GM12875 (cell line): Measurements from ENCODE around the gene MYBPHL.

Experiments used
- H3K4me3 ChIP-seq: one replicate; pipeline ENCODE4 v1.5.1; 2011; ENCODE audit warnings: low read depth, low read length, control low read depth
- CTCF ChIP-seq: IDR thresholded peaks from 2 replicates; pipeline ENCODE4 v1.5.1; 2011; ENCODE audit warnings: low read depth, mild to moderate bottlenecking, control low read depth, inconsistent platforms, low read length, moderate library complexity, borderline replicate concordance; ENCODE audit not compliant: insufficient read depth

Gene MYBPHL

GRCh38 chr1:109247401-109248365 is 59.1 kb downstream of the MYBPHL start:
- no peak overlapping the region for H3K4me3 ChIP-seq
- no peak for TF ChIP-seq CTCF

GRCh38 chr1:109246141-109246551 is 60.7 kb downstream of the MYBPHL start:
- no peak overlapping the region for H3K4me3 ChIP-seq
- no peak for TF ChIP-seq CTCF

DNA sequence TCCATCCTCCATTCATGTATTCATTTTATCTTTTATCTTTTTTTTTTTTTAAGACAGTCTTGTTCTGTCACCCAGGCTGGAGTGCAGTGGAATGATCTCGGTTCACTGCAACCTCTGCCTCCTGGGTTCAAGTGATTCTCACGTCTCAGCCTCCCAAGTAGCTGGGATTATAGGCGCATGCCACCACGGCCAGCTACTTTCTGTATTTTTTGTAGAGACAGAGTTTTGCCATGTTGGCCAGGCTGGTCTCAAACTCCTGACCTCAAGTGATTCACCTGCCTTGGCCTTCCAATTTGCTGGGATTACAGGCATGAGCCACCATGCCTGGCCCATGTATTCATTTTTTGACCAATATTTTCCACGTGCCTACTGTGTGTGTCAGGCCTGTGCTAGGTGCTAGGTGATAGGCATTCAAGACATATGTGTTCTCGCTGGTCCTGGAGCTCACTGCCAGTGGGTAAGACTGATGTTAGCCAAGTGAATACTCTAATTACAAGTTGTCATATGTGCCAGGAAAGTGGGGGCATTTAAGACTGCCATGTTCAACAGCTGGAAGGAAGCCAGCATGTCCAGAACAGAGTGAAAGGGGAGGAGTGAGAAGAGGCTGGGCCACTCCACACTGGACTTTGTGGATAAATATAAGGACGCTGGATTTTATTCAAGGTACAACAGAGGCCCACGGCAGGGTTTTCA is 62.8 kb downstream of the MYBPHL start:
- H3K4me3 ChIP-seq, result no peak overlapping the region

DNA sequence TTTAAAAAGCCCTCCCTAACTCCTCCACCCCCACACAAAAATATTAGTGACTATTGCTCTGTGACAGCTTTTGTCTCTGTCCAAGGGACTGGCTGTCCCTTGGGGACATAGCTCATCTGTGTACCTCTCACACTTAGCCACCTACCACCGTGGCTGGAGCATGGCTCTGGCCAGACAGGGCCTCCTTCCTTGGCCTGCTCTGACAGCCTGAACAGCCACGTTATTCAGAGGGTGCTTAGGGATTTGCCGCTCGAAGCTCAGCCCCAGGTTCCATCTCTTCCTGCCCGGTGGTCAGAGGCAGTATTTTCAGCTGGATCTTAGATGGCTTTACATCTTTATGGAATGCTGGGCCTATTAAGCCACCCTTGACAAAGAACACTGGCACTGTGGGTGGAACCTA is 63.6 kb downstream of the MYBPHL start:
- no peak overlapping the region for H3K4me3 ChIP-seq
- no peak for TF ChIP-seq CTCF

More for the DNA sequence above, 62.8 kb downstream of the MYBPHL start:
- TF ChIP-seq CTCF, result no peak

GRCh38 chr1:109242387-109242786 is 64.4 kb downstream of the MYBPHL start:
- no peak for TF ChIP-seq CTCF
- no peak overlapping the region for H3K4me3 ChIP-seq
